Lung (tissue), 12 donors: Measurements from ENCODE around the gene LRRC40. TPM values are rescaled to one million over a fixed set of nuclear protein-coding genes. Genes with fewer than 3 reads are reported as not detected.

Source experiments
- ATAC-seq: fragments of 200-7000 bp; cut with Tn5 transposase; one replicate; pipeline ENCODE4 v1.9.1; 2020; ENCODE audit warnings: moderate number of reproducible peaks; ENCODE audit not compliant: insufficient read depth, low FRiP score
- DNase-seq, 3 donors: peaks; one replicate each; pipeline ENCODE4 v3.0.0-alpha.2; 2013 to 2017
- H3K27ac ChIP-seq, 2 donors: one replicate each; pipeline ENCODE4 v1.5.1; 2013; ENCODE audit warnings: mild to moderate bottlenecking in 2 of 2, moderate library complexity in 2 of 2, control low read depth in 1 of 2, inconsistent platforms in 1 of 2, low read depth in 1 of 2, low read length in 1 of 2
- H3K27me3 ChIP-seq, 3 donors: one replicate each; pipeline ENCODE4 v1.5.1; 2013; ENCODE audit warnings: low read length in 2 of 3; ENCODE audit not compliant: control insufficient read depth in 3 of 3, insufficient read depth in 3 of 3
- H3K36me3 ChIP-seq, 4 donors: one replicate each; pipeline ENCODE4 v1.5.1; 2013; ENCODE audit warnings: low read length in 4 of 4, mild to moderate bottlenecking in 1 of 4, moderate library complexity in 1 of 4; ENCODE audit not compliant: control insufficient read depth in 4 of 4, insufficient read depth in 4 of 4
- H3K4me1 ChIP-seq, 5 donors: one replicate each; pipeline ENCODE4 v1.5.1; 2013; ENCODE audit warnings: low read length in 5 of 5, mild to moderate bottlenecking in 2 of 5, moderate library complexity in 1 of 5; ENCODE audit not compliant: control insufficient read depth in 5 of 5, insufficient read depth in 5 of 5
- H3K4me3 ChIP-seq: one replicate; pipeline ENCODE4 v1.5.1; 2013; ENCODE audit warnings: mild to moderate bottlenecking, control low read depth, moderate library complexity
- H3K9ac ChIP-seq, 2 donors: one replicate each; pipeline ENCODE4 v1.5.1; 2013; ENCODE audit warnings: low read length in 2 of 2, control low read depth in 1 of 2; ENCODE audit not compliant: insufficient read depth in 1 of 2
- H3K9me3 ChIP-seq, 4 donors: one replicate each; pipeline ENCODE4 v1.5.1; 2013; ENCODE audit warnings: low read length in 3 of 4, mild to moderate bottlenecking in 1 of 4, moderate library complexity in 1 of 4; ENCODE audit not compliant: control insufficient read depth in 4 of 4, insufficient read depth in 3 of 4
- WGBS, 2 donors: extraction: QIAGEN DNeasy Blood & Tissue Kit; methylation state at CpG; one replicate each; pipeline ENCODE4 v1.1.7; 2013; 5-methylcytosine and 5-hydroxymethylcytosine counted together
- polyA plus RNA-seq, 2 donors: library from polyadenylated mRNA; stranded (reverse); fragments of 200-250 nt; gene quantifications; one replicate each; pipeline ENCODE4 v1.2.1, GENCODE V29; 2013
- total RNA-seq, 2 donors: library from RNA; depleted of rRNA in 1 of 2; stranded (reverse); fragments of >200 nt in 1 of 2; gene quantifications; one replicate each; pipeline ENCODE4 v1.2.1, GENCODE V29; 2014 to 2021
- TF ChIP-seq, protein P1 (sequence below): IDR thresholded peaks from 2 replicates; pipeline ENCODE4 v1.5.1; 2012; ENCODE audit warnings: mild to moderate bottlenecking; ENCODE audit errors: control extremely low read depth, extremely low read depth
- donor health status: control.
- donor health status: control.
- donor health status: Bipolar disorder and iron deficiency.
- donor health status: healthy.
- donor health status: DM: yes; HTN: yes; CAD: no.

The LRRC40 gene
- total and polyA plus RNA-seq, 4 donors = 7.5 to 24.6 (median 10.6) TPM

DNA sequence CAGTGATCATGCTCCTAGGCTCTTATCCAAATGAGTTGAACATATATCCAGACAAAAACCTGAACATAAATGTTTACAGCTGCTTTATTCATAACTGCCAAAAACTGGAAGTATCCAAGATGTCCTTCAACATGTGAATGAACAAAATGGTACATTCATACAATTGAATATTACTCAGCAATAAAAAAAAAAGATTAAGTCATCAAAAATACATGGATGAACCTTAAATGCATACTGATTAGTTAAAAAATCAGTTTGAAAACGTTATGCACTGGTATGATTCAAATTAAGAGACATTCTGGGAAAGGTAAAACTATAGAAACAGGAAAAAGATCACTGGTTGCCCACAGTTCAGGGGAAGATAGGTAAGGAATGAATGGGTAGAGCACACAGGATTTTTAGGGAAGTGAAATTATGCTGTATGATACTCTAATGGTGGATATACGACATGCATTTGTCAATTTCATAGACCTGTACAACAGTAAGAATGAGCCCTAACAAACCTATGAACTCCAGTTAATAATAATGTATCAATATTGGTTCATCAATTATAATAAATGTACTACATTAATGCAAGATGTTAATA is 3.1 kb downstream of the LRRC40 start:
- peak in 1 of 3 donors; percentile 6 for DNase-seq
- Histone ChIP-seq H3K36me3 (peaks cover 0 to 3% (median under 1%) of the 10 kb centered on the region in 4 donors), H3K4me1 (peaks cover 0 to 22% (median 9%) of the 10 kb centered on the region in 5 donors), H3K27ac (no peak overlapping the region), H3K27me3 (no peaks in the 10 kb centered on the region), H3K9ac (no peak overlapping the region), H3K9me3 (no peaks in the 10 kb centered on the region), H3K4me3 (no peak overlapping the region)
- WGBS, 2 donors = 52 to 66% methylated on average over 2 of the region's 2 CpGs
- TF ChIP-seq, protein P1, sequence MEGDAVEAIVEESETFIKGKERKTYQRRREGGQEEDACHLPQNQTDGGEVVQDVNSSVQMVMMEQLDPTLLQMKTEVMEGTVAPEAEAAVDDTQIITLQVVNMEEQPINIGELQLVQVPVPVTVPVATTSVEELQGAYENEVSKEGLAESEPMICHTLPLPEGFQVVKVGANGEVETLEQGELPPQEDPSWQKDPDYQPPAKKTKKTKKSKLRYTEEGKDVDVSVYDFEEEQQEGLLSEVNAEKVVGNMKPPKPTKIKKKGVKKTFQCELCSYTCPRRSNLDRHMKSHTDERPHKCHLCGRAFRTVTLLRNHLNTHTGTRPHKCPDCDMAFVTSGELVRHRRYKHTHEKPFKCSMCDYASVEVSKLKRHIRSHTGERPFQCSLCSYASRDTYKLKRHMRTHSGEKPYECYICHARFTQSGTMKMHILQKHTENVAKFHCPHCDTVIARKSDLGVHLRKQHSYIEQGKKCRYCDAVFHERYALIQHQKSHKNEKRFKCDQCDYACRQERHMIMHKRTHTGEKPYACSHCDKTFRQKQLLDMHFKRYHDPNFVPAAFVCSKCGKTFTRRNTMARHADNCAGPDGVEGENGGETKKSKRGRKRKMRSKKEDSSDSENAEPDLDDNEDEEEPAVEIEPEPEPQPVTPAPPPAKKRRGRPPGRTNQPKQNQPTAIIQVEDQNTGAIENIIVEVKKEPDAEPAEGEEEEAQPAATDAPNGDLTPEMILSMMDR = no peak
- no peak for ATAC-seq

DNA sequence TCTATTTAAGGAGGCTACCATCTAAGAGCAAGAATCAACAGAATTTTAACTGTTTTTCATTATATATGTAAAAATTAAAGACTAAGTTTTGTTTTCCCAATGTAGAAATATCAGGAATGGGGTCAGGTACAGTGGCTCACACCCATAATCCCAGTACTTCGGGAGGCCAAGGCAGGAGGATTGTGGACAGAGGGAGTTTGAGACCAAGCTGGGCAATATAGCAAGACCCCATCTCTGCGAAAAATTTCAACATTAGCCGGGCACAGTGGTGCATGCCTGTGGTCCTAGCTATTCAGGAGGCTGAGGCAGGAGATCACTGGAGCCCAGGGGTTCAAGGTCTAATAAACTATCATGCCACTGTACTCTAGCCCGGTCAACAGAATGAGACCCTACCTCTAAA is 5.3 kb downstream of the LRRC40 start:
- WGBS, 2 donors = 96 to 98% methylated on average over 4 of the region's 4 CpGs
- DNase-seq = no peak

DNA sequence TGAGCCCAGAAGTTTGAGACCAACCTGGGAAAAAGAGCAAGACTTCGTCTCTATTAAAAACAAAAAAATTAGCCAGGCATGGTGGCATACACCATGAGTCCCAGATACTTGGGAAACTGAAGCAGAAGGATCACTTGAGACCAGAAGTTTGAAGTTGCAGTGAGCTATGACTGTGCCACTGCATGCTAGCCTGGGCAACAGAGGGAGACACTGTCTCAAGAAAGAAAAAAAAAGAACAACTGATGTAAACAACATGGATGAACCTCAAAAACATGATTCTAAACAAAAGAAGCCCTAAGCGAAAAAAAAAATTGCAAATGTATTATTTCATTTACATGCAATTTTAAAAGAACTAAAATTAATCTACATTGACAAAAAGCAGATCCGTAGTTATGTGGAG is 9.0 kb downstream of the LRRC40 start:
- Histone ChIP-seq H3K9ac (no peak overlapping the region), H3K4me1 (no peaks in the 10 kb centered on the region), H3K4me3 (no peak overlapping the region), H3K27me3 (no peaks in the 10 kb centered on the region), H3K9me3 (peaks cover 0 to 4% (median 0%) of the 10 kb centered on the region in 4 donors), H3K27ac (no peak overlapping the region), H3K36me3 (peaks cover 0 to 2% (median 0%) of the 10 kb centered on the region in 4 donors)
- DNase-seq (no peak), ATAC-seq (no peak)
- 97 to 98% methylated on average over 3 of the region's 3 CpGs for WGBS, 2 donors
- TF ChIP-seq, protein P1 = no peak

More for the DNA sequence above, 5.3 kb downstream of the LRRC40 start:
- no peaks in the 10 kb centered on the region for H3K27me3 ChIP-seq
- peak overlapping the region in 1 of 2 donors; percentile 14 for H3K27ac ChIP-seq
- peaks cover 0 to 2% (median 0%) of the 10 kb centered on the region in 4 donors for H3K36me3 ChIP-seq
- no peak overlapping the region for H3K9ac ChIP-seq
- TF ChIP-seq, protein P1 = no peak
- ATAC-seq = no peak
- no peaks in the 10 kb centered on the region for H3K9me3 ChIP-seq
- H3K4me3 ChIP-seq = no peak overlapping the region
- peaks cover 0 to 11% (median 3%) of the 10 kb centered on the region in 5 donors for H3K4me1 ChIP-seq
